SU-DHL-6 (cell line): ENCODE results near the gene ALS2.
A peak's percentile ranks its signal among the peaks of the same experiment; 100 is the strongest.

Source experiments
- H2AFZ ChIP-seq: fragments of 200-600 bp; sonication (generic); 2 replicates; pipeline ENCODE4 v1.6.1; 2014; ENCODE audit warnings: low read depth, mild to moderate bottlenecking, moderate library complexity, mixed read lengths, antibody characterized with exemption, low read length; ENCODE audit not compliant: severe bottlenecking
- H3F3A ChIP-seq: fragments of 200-600 bp; shearing (Covaris generic); 2 replicates; pipeline ENCODE4 v1.6.0; 2016; ENCODE audit warnings: antibody characterized with exemption, mild to moderate bottlenecking; ENCODE audit not compliant: insufficient read depth
- H3K27ac ChIP-seq: fragments of 200-600 bp; sonication (generic); 2 replicates; pipeline ENCODE4 v1.5.1; 2016; ENCODE audit warnings: low read depth, mild to moderate bottlenecking, low read length, moderate library complexity, mixed read lengths
- H3K27me3 ChIP-seq: fragments of 200-600 bp; sonication (generic), shearing (Covaris generic); 2 replicates; pipeline ENCODE4 v1.6.0; 2014; ENCODE audit warnings: mild to moderate bottlenecking, low read length
- H3K36me3 ChIP-seq: fragments of 200-600 bp; sonication (generic); 2 replicates; pipeline ENCODE4 v1.6.1; 2014; ENCODE audit warnings: mild to moderate bottlenecking, low read length, mixed read lengths
- H3K4me2 ChIP-seq: fragments of 300-600, 200-600 bp; shearing (Covaris generic), sonication (generic); 2 replicates; pipeline ENCODE4 v1.6.0; 2014; ENCODE audit warnings: low read length, low read depth, mild to moderate bottlenecking; ENCODE audit not compliant: poor library complexity, severe bottlenecking
- H3K4me3 ChIP-seq: fragments of 200-600 bp; sonication (generic); 2 replicates; pipeline ENCODE4 v1.5.1; 2014; ENCODE audit warnings: antibody characterized with exemption, low read length, mild to moderate bottlenecking, mixed read lengths; ENCODE audit not compliant: insufficient read depth, poor library complexity, severe bottlenecking
- H3K79me2 ChIP-seq: fragments of 200-600 bp; sonication (generic); 2 replicates; pipeline ENCODE4 v1.6.1; 2014; ENCODE audit warnings: mild to moderate bottlenecking, low read length, moderate library complexity; ENCODE audit not compliant: insufficient read depth
- H3K9ac ChIP-seq: fragments of 200-600 bp; sonication (generic); 2 replicates; pipeline ENCODE4 v1.7.0; 2014; ENCODE audit warnings: mild to moderate bottlenecking, low read length
- H3K9me2 ChIP-seq: fragments of 200-600 bp; sonication (generic); replicated peaks from 2 replicates; pipeline ENCODE4 v1.6.1; 2014; ENCODE audit warnings: low read length; ENCODE audit not compliant: insufficient read depth
- H3K9me3 ChIP-seq: fragments of 200-600 bp; sonication (generic); 2 replicates; pipeline ENCODE4 v1.6.1; 2014; ENCODE audit warnings: low read length, mixed read lengths; ENCODE audit not compliant: insufficient read depth
- H4K20me1 ChIP-seq: fragments of 200-600 bp; sonication (generic); 2 replicates; pipeline ENCODE4 v1.6.1; 2014; ENCODE audit warnings: low read depth, mild to moderate bottlenecking, antibody characterized with exemption, low read length, moderate library complexity, mixed read lengths
- CTCF ChIP-seq: fragments of 200-600 bp; sonication (generic); IDR thresholded peaks from one replicate; pipeline ENCODE4 v1.5.1; 2017; ENCODE audit warnings: antibody characterized with exemption, mild to moderate bottlenecking, low read length, moderate library complexity; ENCODE audit not compliant: insufficient read depth, poor library complexity, severe bottlenecking
- EZH2phosphoT487 ChIP-seq: fragments of 200-600 bp; sonication (generic), shearing (Covaris generic); conservative IDR thresholded peaks from 2 replicates; pipeline ENCODE4 v1.6.1; 2018; ENCODE audit warnings: mild to moderate bottlenecking, antibody characterized with exemption, low read length, moderate library complexity, mixed read lengths

The ALS2 gene

GRCh38 chr2:201781557-201782051 is 871 bp upstream of the ALS2 start:
- Histone ChIP-seq H3K79me2 (no peaks in the 10 kb centered on the region), H3K9ac (peak overlapping the region; percentile 59), H3K4me2 (peak overlapping the region; percentile 61), H2AFZ (peak overlapping the region; percentile 98), H3K27me3 (no peaks in the 10 kb centered on the region), H3F3A (peaks cover 6% of the 10 kb centered on the region; the same call in 1 of the 2 replicates), H3K4me3 (peak overlapping the region; percentile 95), H3K9me2 (no peaks in the 10 kb centered on the region), H3K27ac (no peak overlapping the region), H3K36me3 (no peaks in the 10 kb centered on the region), H4K20me1 (no peaks in the 10 kb centered on the region), H3K9me3 (no peaks in the 10 kb centered on the region)
- TF ChIP-seq CTCF, result no peak
- TF ChIP-seq EZH2phosphoT487, result no peak

GRCh38 chr2:201779901-201780673 is 646 bp downstream of the ALS2 start:
- H3K36me3 ChIP-seq, result no peaks in the 10 kb centered on the region
- H3K27me3 ChIP-seq, result no peaks in the 10 kb centered on the region
- H2AFZ ChIP-seq, result peak overlapping the region; percentile 98
- H3K79me2 ChIP-seq, result no peaks in the 10 kb centered on the region
- H3F3A ChIP-seq, result peaks cover 6% of the 10 kb centered on the region; the same call in 1 of the 2 replicates
- no peaks in the 10 kb centered on the region for H3K9me3 ChIP-seq
- H4K20me1 ChIP-seq, result no peaks in the 10 kb centered on the region
- H3K4me2 ChIP-seq, result peak overlapping the region; percentile 61
- H3K9ac ChIP-seq, result peak overlapping the region; percentile 59
- H3K4me3 ChIP-seq, result peak overlapping the region; percentile 95
- TF ChIP-seq CTCF (no peak), EZH2phosphoT487 (no peak)
- H3K9me2 ChIP-seq, result no peaks in the 10 kb centered on the region
- H3K27ac ChIP-seq, result no peak overlapping the region

GRCh38 chr2:201777869-201778268 is 2.9 kb downstream of the ALS2 start:
- TF ChIP-seq CTCF (no peak), EZH2phosphoT487 (no peak)
- no peaks in the 10 kb centered on the region for H3K27me3 ChIP-seq
- no peak overlapping the region for H3K9ac ChIP-seq
- no peaks in the 10 kb centered on the region for H3K36me3 ChIP-seq
- peaks cover 6% of the 10 kb centered on the region; the same call in 1 of the 2 replicates for H3F3A ChIP-seq
- H3K4me3 ChIP-seq, result no peak overlapping the region
- H3K9me3 ChIP-seq, result no peaks in the 10 kb centered on the region
- no peaks in the 10 kb centered on the region for H3K79me2 ChIP-seq
- no peaks in the 10 kb centered on the region for H3K9me2 ChIP-seq
- H4K20me1 ChIP-seq, result no peaks in the 10 kb centered on the region
- H3K4me2 ChIP-seq, result no peak overlapping the region
- no peak overlapping the region for H3K27ac ChIP-seq
- no peak overlapping the region for H2AFZ ChIP-seq
